HG03097 (cell line): ENCODE measurements around the gene SLC10A4.
"Not testable (repeated sequence)": the region's sequence is repeated elsewhere in the genome, so short reads cannot be mapped to it uniquely, and the experiment has no call there.

Experiments used
- ATAC-seq: cut with Tn5 transposase; IDR thresholded peaks from one replicate; pipeline ENCODE4 v1.9.1; 2021; ENCODE audit not compliant: unreplicated experiment, low FRiP score

Gene SLC10A4

GRCh38 chr4:48483006-48483776 lies at the start of gene SLC10A4:
Gene SLC10A4 (plus strand): TSS chr4:48483343. CDS start chr4:48483562, 219 bp downstream.
- no peak for ATAC-seq

- ATAC-seq: no peak
Observed at GRCh38 chr4:48436318-48436717, 46.8 kb upstream of the SLC10A4 start.

- no peak for ATAC-seq
Observed at GRCh38 chr4:48439988-48440387, 43.2 kb upstream of the SLC10A4 start.

GRCh38 chr4:48440914-48441313 lies 42.2 kb upstream of the SLC10A4 start:
- ATAC-seq: not testable (repeated sequence)

- ATAC-seq: no peak
Observed at GRCh38 chr4:48445704-48446103, 37.4 kb upstream of the SLC10A4 start.

- no peak for ATAC-seq
Observed at GRCh38 chr4:48446642-48447041, 36.5 kb upstream of the SLC10A4 start.

- no peak for ATAC-seq
Observed at GRCh38 chr4:48449151-48449550, 34.0 kb upstream of the SLC10A4 start.

GRCh38 chr4:48450740-48451139 lies 32.4 kb upstream of the SLC10A4 start:
- ATAC-seq: no peak

GRCh38 chr4:48451656-48452055 lies 31.5 kb upstream of the SLC10A4 start:
- ATAC-seq: not testable (repeated sequence)

GRCh38 chr4:48454591-48454990 lies 28.6 kb upstream of the SLC10A4 start:
- ATAC-seq: no peak

- ATAC-seq: no peak
Observed at GRCh38 chr4:48461000-48461399, 22.1 kb upstream of the SLC10A4 start.

- no peak for ATAC-seq
Observed at GRCh38 chr4:48462363-48462762, 20.8 kb upstream of the SLC10A4 start.

GRCh38 chr4:48467442-48467841 lies 15.7 kb upstream of the SLC10A4 start:
- ATAC-seq: no peak

- ATAC-seq: no peak
Observed at GRCh38 chr4:48467891-48468290, 15.3 kb upstream of the SLC10A4 start.

- ATAC-seq: no peak
Observed at GRCh38 chr4:48470137-48470536, 13.0 kb upstream of the SLC10A4 start.

GRCh38 chr4:48470570-48470969 lies 12.6 kb upstream of the SLC10A4 start:
- no peak for ATAC-seq

- ATAC-seq: no peak
Observed at GRCh38 chr4:48472794-48473193, 10.3 kb upstream of the SLC10A4 start.

GRCh38 chr4:48475770-48476169 lies 7.4 kb upstream of the SLC10A4 start:
- no peak for ATAC-seq

GRCh38 chr4:48478273-48478672 lies 4.9 kb upstream of the SLC10A4 start:
- ATAC-seq: no peak

- no peak for ATAC-seq
Observed at GRCh38 chr4:48481581-48481980, 1.6 kb upstream of the SLC10A4 start.

- no peak for ATAC-seq
Observed at GRCh38 chr4:48483777-48484493, 792 bp downstream of the SLC10A4 start.
